HepG2 (cell line): Measurements from ENCODE around the gene LRRC40. TPM values are rescaled to one million over a fixed set of nuclear protein-coding genes. Genes with fewer than 3 reads are reported as not detected.
A peak's percentile ranks its signal among the peaks of the same experiment; 100 is the strongest.

Experiments
- ATAC-seq: fragments of 200-7000 bp; cut with Tn5 transposase; 3 replicates; pipeline ENCODE4 v1.9.1; 2020; ENCODE audit warnings: mild to moderate bottlenecking, moderate library complexity
- BruUV-seq: library from RNA; stranded (reverse); fragments of 400-500 nt; replicated peaks from 2 replicates; lab custom pipeline; 2021; lab: Mats Ljungman, UMichigan
- CTCF ChIA-PET: fragments of 300-600 bp; formaldehyde crosslinking; extraction: SDS; loops from one replicate; lab custom pipeline; 2021; ENCODE audit warnings: low total read pairs, inconsistent platforms, low intra/inter-chr PET ratio; lab: Yijun Ruan, JAX
- POLR2A ChIA-PET: fragments of 350-600 bp; sonication (Branson Sonifier 250); formaldehyde crosslinking; loops from one replicate; lab custom pipeline; 2020; ENCODE audit warnings: antibody characterized with exemption, inconsistent platforms; lab: Yijun Ruan, JAX
- DNase-seq: peaks from one replicate; pipeline ENCODE4 v3.0.0-alpha.2; 2015; ENCODE audit warnings: low spot score
- FAIRE-seq: peaks from 3 replicates; lab custom pipeline; 2011; peaks lifted over from hg19 to GRCh38; lab: Jason Lieb, UNC
- H2AFZ ChIP-seq: one replicate; pipeline ENCODE4 v1.6.1; 2011; ENCODE audit warnings: low read length, inconsistent platforms
- H3K27ac ChIP-seq: fragments of 300-600 bp; 3 replicates; pipeline ENCODE4 v1.8.0; 2011; ENCODE audit warnings: mixed run types, mild to moderate bottlenecking, mixed read lengths, low read length, inconsistent platforms; ENCODE audit not compliant: insufficient read depth; ENCODE audit errors: extremely low read length
- H3K27me3 ChIP-seq, 2 experiments: fragments of 200-600 bp in 1 of 2; 2 replicates in 1 of 2; 3 replicates in 1 of 2; pipeline versions ENCODE4 v1.6.0 to v1.8.0; 2011; ENCODE audit warnings: low read length in 2 of 2, mild to moderate bottlenecking in 2 of 2, moderate library complexity in 2 of 2, inconsistent platforms in 1 of 2; ENCODE audit not compliant: insufficient read depth in 2 of 2, control insufficient read depth in 1 of 2
- H3K36me3 ChIP-seq, 2 experiments: fragments of 200-600 bp in 1 of 2; replicated peaks in 1 of 2; 2 replicates in 1 of 2; 3 replicates in 1 of 2; pipeline versions ENCODE4 v1.5.1 to v1.8.0; 2011; ENCODE audit warnings: low read length in 2 of 2, inconsistent platforms in 1 of 2; ENCODE audit not compliant: insufficient read depth in 2 of 2, control insufficient read depth in 1 of 2
- H3K4me1 ChIP-seq: 2 replicates; pipeline ENCODE4 v1.5.1; 2012; ENCODE audit warnings: low read length, inconsistent platforms; ENCODE audit not compliant: insufficient read depth
- H3K4me2 ChIP-seq: 2 replicates; pipeline ENCODE4 v1.6.0; 2011; ENCODE audit warnings: low read depth, low read length, inconsistent platforms
- H3K4me3 ChIP-seq, 3 experiments: fragments of 200-600 bp in 1 of 3; sonication (generic), shearing (Covaris generic) in 1 of 3; replicated peaks in 1 of 3; 2 replicates each; pipeline ENCODE4 v1.5.1; 2011 to 2016; ENCODE audit warnings: low read length in 3 of 3, inconsistent platforms in 2 of 3, low read depth in 2 of 3, mild to moderate bottlenecking in 2 of 3, control low read depth in 1 of 3, mixed read lengths in 1 of 3; ENCODE audit not compliant: insufficient read depth in 1 of 3
- H3K79me2 ChIP-seq: one replicate; pipeline ENCODE4 v1.6.1; 2011; ENCODE audit warnings: low read length, inconsistent platforms; ENCODE audit not compliant: insufficient read depth
- H3K9ac ChIP-seq: 2 replicates; pipeline ENCODE4 v1.6.0; 2011; ENCODE audit warnings: mild to moderate bottlenecking, low read depth, low read length, inconsistent platforms; ENCODE audit not compliant: insufficient read depth
- H3K9me3 ChIP-seq: 2 replicates; pipeline ENCODE4 v1.5.1; 2012; ENCODE audit warnings: mild to moderate bottlenecking, low read length
- H4K20me1 ChIP-seq: 2 replicates; pipeline ENCODE4 v1.6.0; 2011; ENCODE audit warnings: inconsistent platforms, mild to moderate bottlenecking, low read length, moderate library complexity; ENCODE audit not compliant: insufficient read depth
- JUND ChIP-seq: sonication (generic); formaldehyde crosslinking; IDR thresholded peaks from 2 replicates; pipeline ENCODE4 v1.8.0; 2022; ENCODE audit warnings: mild to moderate bottlenecking, missing genetic modification reagents
- KDM1A ChIP-seq: IDR thresholded peaks from 2 replicates; pipeline ENCODE4 v1.6.1; 2016; ENCODE audit warnings: missing compliant biosample characterization
- ZNF121 ChIP-seq: sonication (generic); formaldehyde crosslinking; IDR thresholded peaks from 2 replicates; pipeline ENCODE4 v1.5.0; 2020; ENCODE audit warnings: mild to moderate bottlenecking, missing genetic modification reagents
- ZNF614 ChIP-seq: IDR thresholded peaks from 2 replicates; pipeline ENCODE4 v1.6.1; 2018; ENCODE audit warnings: missing biosample characterization, missing genetic modification reagents, inconsistent platforms, borderline replicate concordance
- ZNF770 ChIP-seq: sonication (generic); formaldehyde crosslinking; IDR thresholded peaks from 2 replicates; pipeline ENCODE4 v1.5.0; 2020; ENCODE audit warnings: mild to moderate bottlenecking, missing genetic modification reagents
- WGBS: methylation state at CpG from one replicate; pipeline ENCODE4 v1.1.6; 2017; ENCODE audit warnings: low lambda C conversion rate; 5-methylcytosine and 5-hydroxymethylcytosine counted together
- in situ Hi-C: cut with HindIII; loops from 2 replicates; pipeline ENCODE4 v1.10.0; 2017; ENCODE audit warnings: low pct_unique_long_range_greater_than_20kb; ENCODE audit not compliant: extremely low pct_ligation_motif_present
- intact Hi-C: fragments of 100-400 bp; cut with micrococcal nuclease; formaldehyde crosslinking; loops from one replicate; pipeline ENCODE4 v1.10.0; 2022; ENCODE audit not compliant: unreplicated experiment
- polyA plus RNA-seq, 8 experiments: library from polyadenylated mRNA; depleted of rRNA in 3 of 8; stranded (reverse) in 7 of 8; unstranded in 1 of 8; fragments of >200 nt; fragmentation: Illumina TruSeq in 4 of 8; extraction: Trizol in 4 of 8; gene quantifications; 2 replicates each; pipeline versions ENCODE4 v1.2.1 to v1.2.3, GENCODE V29; 2011 to 2016; ENCODE audit warnings: low read depth in 4 of 8, missing spikeins in 1 of 8, mixed read lengths in 1 of 8; ENCODE audit not compliant: insufficient read depth in 1 of 8
- total RNA-seq, 5 experiments: library from RNA; depleted of rRNA; stranded (reverse); fragments of >200 nt; fragmentation: Illumina TruSeq; extraction: Trizol; gene quantifications; 2 replicates each; pipeline ENCODE4 v1.2.3, GENCODE V29; 2016; ENCODE audit warnings: low read depth in 1 of 5
- TF ChIP-seq, protein P1 (sequence below): sonication (generic); formaldehyde crosslinking; IDR thresholded peaks from 2 replicates; pipeline ENCODE4 v1.5.0; 2020; ENCODE audit warnings: mild to moderate bottlenecking, missing genetic modification reagents

LRRC40 gene
- total and polyA plus RNA-seq, 2 of the 13 experiments (the other 11 are each of a cell fraction or from before 2014, with no cell fraction given) = 10.3 to 32.7 TPM

- TF ChIP-seq, protein P1, sequence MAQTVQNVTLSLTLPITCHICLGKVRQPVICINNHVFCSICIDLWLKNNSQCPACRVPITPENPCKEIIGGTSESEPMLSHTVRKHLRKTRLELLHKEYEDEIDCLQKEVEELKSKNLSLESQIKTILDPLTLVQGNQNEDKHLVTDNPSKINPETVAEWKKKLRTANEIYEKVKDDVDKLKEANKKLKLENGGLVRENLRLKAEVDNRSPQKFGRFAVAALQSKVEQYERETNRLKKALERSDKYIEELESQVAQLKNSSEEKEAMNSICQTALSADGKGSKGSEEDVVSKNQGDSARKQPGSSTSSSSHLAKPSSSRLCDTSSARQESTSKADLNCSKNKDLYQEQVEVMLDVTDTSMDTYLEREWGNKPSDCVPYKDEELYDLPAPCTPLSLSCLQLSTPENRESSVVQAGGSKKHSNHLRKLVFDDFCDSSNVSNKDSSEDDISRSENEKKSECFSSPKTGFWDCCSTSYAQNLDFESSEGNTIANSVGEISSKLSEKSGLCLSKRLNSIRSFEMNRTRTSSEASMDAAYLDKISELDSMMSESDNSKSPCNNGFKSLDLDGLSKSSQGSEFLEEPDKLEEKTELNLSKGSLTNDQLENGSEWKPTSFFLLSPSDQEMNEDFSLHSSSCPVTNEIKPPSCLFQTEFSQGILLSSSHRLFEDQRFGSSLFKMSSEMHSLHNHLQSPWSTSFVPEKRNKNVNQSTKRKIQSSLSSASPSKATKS (CRISPR knock-in tag) = no peak
- no peak for TF ChIP-seq ZNF614 (CRISPR knock-in tag)
These were observed 3.1 kb downstream of the LRRC40 start (continued) for GRCh38 chr1:70202173-70202758.

DNA sequence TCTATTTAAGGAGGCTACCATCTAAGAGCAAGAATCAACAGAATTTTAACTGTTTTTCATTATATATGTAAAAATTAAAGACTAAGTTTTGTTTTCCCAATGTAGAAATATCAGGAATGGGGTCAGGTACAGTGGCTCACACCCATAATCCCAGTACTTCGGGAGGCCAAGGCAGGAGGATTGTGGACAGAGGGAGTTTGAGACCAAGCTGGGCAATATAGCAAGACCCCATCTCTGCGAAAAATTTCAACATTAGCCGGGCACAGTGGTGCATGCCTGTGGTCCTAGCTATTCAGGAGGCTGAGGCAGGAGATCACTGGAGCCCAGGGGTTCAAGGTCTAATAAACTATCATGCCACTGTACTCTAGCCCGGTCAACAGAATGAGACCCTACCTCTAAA, 5.3 kb downstream of the LRRC40 start:
- ChIA-PET CTCF (no interaction called here), POLR2A (interaction anchor here (1.3 kb wide), 1 partner anchor 211 kb away, joined by 3 read pairs; the partner anchor contains the start of gene CTH)
- Histone ChIP-seq H3K9me3 (no peaks in the 10 kb centered on the region), H3K79me2 (peaks cover 87% of the 10 kb centered on the region), H2AFZ (no peak overlapping the region), H3K9ac (no peak overlapping the region), H3K36me3 (peaks cover 3 to 5% of the 10 kb centered on the region in 2 experiments; a peak in 3 of 5 replicates), H3K4me3 (no peak overlapping the region), H3K4me1 (peaks cover 22% of the 10 kb centered on the region), H4K20me1 (no peaks in the 10 kb centered on the region), H3K27ac (no peak overlapping the region), H3K4me2 (no peak overlapping the region), H3K27me3 (no peaks in the 10 kb centered on the region; a peak in 1 of 5 replicates)
- intact Hi-C loops (no loop called here), in situ Hi-C loops (loop anchor here (10.0 kb wide), 2 partner anchors 215 to 885 kb away; partner anchors contain the start of genes CTH and ZRANB2)
- 85% methylated on average over 4 of the region's 4 CpGs for WGBS
- BruUV-seq = no TSS peak
- ATAC-seq (no peak), DNase-seq (no peak), FAIRE-seq (no peak)
- TF ChIP-seq KDM1A (CRISPR knock-in tag) (0 out of 2 replicates have a peak, but pooled peaks have one; percentile 21), JUND (CRISPR knock-in tag) (no peak), ZNF121 (CRISPR knock-in tag) (peak; percentile 90), ZNF770 (peak; percentile 50; the same call in 1 of the 2 replicates)
